Suppressor macrophage treated with lipopolysaccharide for 4 hours (primary cell): ENCODE results near the gene TMEM88.

ENCODE experiments used
- DNase-seq: peaks from one replicate; pipeline ENCODE4 v3.0.0-alpha.2; 2020

Gene TMEM88

GRCh38 chr17:7887038-7887481, 32.2 kb downstream of the TMEM88 start:
- no peak for DNase-seq

- peak; percentile 80 for DNase-seq
Observed at GRCh38 chr17:7887482-7888183, 32.8 kb downstream of the TMEM88 start.

GRCh38 chr17:7888184-7888920, 33.5 kb downstream of the TMEM88 start, which contains the start of gene CHD3:
CHD3 (plus strand) TSS chr17:7888789; CDS start chr17:7889001, 212 bp downstream.
- DNase-seq: no peak

- DNase-seq: peak; percentile 94
Observed at GRCh38 chr17:7889166-7889955, 34.5 kb downstream of the TMEM88 start.

GRCh38 chr17:7893187-7893880, 38.5 kb downstream of the TMEM88 start:
- no peak for DNase-seq

GRCh38 chr17:7894226-7894625, 39.4 kb downstream of the TMEM88 start:
- no peak for DNase-seq

GRCh38 chr17:7894866-7895265, 40.0 kb downstream of the TMEM88 start:
- DNase-seq: no peak

GRCh38 chr17:7897090-7897489, 42.2 kb downstream of the TMEM88 start:
- DNase-seq: no peak

GRCh38 chr17:7897773-7898172, 42.9 kb downstream of the TMEM88 start:
- DNase-seq: peak; percentile 88

- no peak for DNase-seq
Observed at GRCh38 chr17:7903154-7904103, 48.6 kb downstream of the TMEM88 start.
